ENCODE results near the gene NNAT.

DNA sequence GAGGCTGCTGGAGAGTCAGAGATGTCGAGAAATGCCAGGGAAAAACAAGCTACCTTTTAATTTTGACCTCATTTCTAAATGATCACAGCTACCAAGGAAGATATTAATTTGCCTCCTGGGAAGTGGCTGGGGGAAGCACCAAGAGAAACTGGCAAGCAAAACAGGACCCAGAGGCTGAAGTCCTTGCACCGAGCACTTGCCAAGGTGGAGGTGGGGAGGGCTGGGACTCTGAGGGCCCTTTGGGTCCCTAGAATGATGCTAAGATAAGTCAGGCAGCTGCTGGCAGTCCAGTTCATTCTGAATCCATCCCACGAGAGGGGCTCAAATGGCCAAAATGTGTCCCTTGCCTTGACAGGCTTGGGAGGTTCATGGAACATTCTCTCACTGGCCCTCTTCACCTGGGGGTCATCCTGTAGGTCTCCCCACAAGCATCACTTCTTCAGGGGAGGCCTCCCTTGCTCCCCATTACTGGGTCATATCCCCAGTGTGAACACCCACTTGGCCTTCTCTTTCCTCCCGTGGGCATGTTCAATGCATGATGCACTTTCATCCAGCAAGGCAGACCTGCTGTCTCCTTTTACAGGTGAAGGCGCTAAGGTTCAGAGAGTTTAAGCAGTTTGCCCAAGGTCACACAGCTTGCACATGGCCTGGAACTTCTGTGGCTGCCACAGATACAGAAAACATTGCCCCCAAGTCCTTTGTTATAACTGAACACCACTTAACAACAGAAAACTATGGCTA is 45.7 kb downstream of the NNAT start:
- TF ChIP-seq, protein P1, sequence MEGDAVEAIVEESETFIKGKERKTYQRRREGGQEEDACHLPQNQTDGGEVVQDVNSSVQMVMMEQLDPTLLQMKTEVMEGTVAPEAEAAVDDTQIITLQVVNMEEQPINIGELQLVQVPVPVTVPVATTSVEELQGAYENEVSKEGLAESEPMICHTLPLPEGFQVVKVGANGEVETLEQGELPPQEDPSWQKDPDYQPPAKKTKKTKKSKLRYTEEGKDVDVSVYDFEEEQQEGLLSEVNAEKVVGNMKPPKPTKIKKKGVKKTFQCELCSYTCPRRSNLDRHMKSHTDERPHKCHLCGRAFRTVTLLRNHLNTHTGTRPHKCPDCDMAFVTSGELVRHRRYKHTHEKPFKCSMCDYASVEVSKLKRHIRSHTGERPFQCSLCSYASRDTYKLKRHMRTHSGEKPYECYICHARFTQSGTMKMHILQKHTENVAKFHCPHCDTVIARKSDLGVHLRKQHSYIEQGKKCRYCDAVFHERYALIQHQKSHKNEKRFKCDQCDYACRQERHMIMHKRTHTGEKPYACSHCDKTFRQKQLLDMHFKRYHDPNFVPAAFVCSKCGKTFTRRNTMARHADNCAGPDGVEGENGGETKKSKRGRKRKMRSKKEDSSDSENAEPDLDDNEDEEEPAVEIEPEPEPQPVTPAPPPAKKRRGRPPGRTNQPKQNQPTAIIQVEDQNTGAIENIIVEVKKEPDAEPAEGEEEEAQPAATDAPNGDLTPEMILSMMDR (IDR thresholded peaks at IDR 0.05), result no peak
- TF ChIP-seq POLR2A (IDR thresholded peaks at IDR 0.05), result no peak

Measured in uterus (tissue), 2 donors.